Activated CD4-positive, alpha-beta memory T cell treated with anti-CD3 and anti-CD28 coated beads, Interleukin-2, amount 10 ng/mL, durations not matched to agents 7 days and 5 days (primary cell): ENCODE results near the gene KDM1B. TPM values are rescaled to one million over a fixed set of nuclear protein-coding genes. Genes with fewer than 3 reads are reported as not detected.

ENCODE experiments used
- CTCF ChIA-PET: fragments of 350-600 bp; sonication (Branson Sonifier 250); formaldehyde crosslinking; loops from one replicate; lab custom pipeline; 2021; ENCODE audit warnings: antibody characterized with exemption, inconsistent platforms; lab: Charles Lee
- POLR2A ChIA-PET: fragments of 350-600 bp; sonication (Branson Sonifier 250); formaldehyde crosslinking; loops from one replicate; lab custom pipeline; 2021; ENCODE audit warnings: antibody characterized with exemption; lab: Charles Lee
- DNase-seq: peaks from one replicate; pipeline ENCODE4 v3.0.0-alpha.2; 2020
- H3K27ac Mint-ChIP-seq: one replicate; pipeline ENCODE4 v1.8.0; 2021; ENCODE audit warnings: mild to moderate bottlenecking, mixed read lengths
- H3K27me3 Mint-ChIP-seq: one replicate; pipeline ENCODE4 v1.8.0; 2021; ENCODE audit warnings: mixed read lengths
- H3K36me3 Mint-ChIP-seq: one replicate; pipeline ENCODE4 v1.8.0; 2021; ENCODE audit warnings: low read depth, mixed read lengths
- H3K4me1 Mint-ChIP-seq: one replicate; pipeline ENCODE4 v1.8.0; 2021; ENCODE audit warnings: mixed read lengths
- H3K4me3 Mint-ChIP-seq: one replicate; pipeline ENCODE4 v1.8.0; 2021; ENCODE audit warnings: mild to moderate bottlenecking, mixed read lengths
- H3K9me3 Mint-ChIP-seq: one replicate; pipeline ENCODE4 v1.8.0; 2021; ENCODE audit warnings: mixed read lengths
- total RNA-seq, 2 experiments: library from RNA; stranded (reverse); gene quantifications; one replicate each; pipeline ENCODE4 v1.2.3, GENCODE V29; 2021

The KDM1B gene
- total RNA-seq, 2 experiments from 2014 or later = 9.1 to 10.8 TPM

DNA sequence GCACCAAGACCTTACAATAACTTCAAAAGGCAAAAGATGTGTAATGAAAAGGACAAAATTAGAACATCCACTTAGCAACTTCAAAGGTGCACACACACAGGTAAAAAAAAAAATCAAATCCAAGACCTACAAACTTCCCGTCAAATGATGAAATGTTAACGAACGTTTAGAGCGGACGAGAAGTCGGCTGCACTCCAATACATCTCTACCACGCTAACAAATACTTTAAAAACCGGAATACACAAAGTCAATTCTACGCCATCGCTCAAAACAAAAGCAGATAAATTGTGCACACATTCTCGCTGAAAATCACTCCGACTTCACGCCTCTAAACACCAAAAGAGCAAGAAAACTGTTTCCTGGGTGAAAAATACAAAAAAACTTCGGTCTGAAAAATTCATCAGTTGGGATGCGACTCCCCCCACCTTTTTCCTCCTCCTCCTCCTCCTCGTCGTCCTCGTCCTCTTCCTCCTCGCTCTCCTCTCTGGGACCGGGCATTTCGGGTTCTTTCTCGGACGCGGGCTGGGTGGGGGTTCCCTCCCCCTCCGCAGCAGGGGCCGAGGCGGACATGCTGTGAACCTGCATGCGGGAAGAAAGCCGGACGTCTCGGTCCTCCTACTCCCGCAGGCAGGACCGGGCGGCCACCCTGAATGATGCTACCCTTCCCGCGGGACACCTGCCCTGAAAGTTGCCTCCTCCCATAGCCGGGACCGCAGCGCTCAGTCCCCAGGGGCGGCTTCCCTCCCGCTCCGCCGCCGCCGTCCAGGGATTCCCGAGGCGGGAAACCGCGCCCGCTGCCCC, 108.4 kb downstream of the KDM1B start:
- no peaks in the 10 kb centered on the region for H3K27me3 Mint-ChIP-seq
- peak overlapping the region; percentile 94 for H3K27ac Mint-ChIP-seq
- peaks cover 3% of the 10 kb centered on the region for H3K9me3 Mint-ChIP-seq

DNA sequence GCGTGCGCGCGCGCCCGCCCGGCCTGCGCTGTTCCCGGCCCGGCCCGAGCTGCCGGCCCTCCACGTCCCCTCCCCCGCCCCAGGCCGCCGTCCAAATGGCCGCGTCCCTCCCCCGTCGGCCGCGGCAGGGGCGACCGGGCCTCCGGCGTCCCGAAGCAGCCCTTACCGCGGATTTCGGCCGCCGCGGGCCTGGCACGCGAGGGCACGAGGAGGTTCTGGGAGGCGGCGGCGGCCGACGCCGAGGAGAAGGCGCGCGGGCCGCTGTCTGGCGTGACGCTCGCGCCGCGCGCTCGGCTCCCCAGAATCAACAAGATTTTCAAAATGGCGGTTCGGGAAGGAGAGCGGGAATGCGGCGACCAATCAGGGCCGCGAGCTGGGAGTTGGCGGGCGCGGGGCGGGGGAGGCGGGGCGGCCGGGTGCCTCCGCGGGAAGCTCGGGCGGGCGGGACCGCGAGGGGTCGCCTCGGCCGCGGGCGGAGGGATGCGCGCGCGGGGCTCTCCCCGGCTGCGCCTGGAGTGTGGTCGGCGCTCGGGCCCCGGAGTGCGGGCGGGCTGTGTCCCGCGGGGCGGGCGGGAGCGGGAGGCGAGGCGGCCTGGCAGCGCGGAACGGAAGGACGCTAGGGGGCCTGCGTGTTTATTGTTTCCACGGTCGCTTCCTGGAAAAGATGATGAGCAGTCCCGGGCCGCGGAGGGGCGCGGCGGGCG, 109.1 kb downstream of the KDM1B start, which contains the start of gene DEK:
Gene DEK (minus strand): TSS at position 312 of the 704 bp plus-strand sequence. CDS start 543 bp downstream, outside the sequence.
- peaks cover 46% of the 10 kb centered on the region for H3K4me1 Mint-ChIP-seq
- POLR2A ChIA-PET = interaction anchor here (0.9 to 2.3 kb wide), 7 partner anchors 10 to 112 kb away, joined by 3 to 7 read pairs (median 4); partner anchors contain the start of genes KDM1B and TPMT
- H3K4me3 Mint-ChIP-seq = peak within 1 kb of the TSS; percentile 93
- H3K27me3 Mint-ChIP-seq = no peaks in the 10 kb centered on the region
- H3K9me3 Mint-ChIP-seq = peaks cover 3% of the 10 kb centered on the region
- H3K27ac Mint-ChIP-seq = peak within 1 kb of the TSS; percentile 94
- DNase-seq = peak; percentile 86
- CTCF ChIA-PET = interaction anchor here (0.6 kb wide), 1 partner anchor 103 kb away, joined by 3 read pairs; no protein-coding TSS in a partner anchor
- peaks cover 51% of the 10 kb centered on the region for H3K36me3 Mint-ChIP-seq

More for the DNA sequence above, 108.4 kb downstream of the KDM1B start:
- peak overlapping the region; percentile 93 for H3K4me3 Mint-ChIP-seq
- ChIA-PET CTCF (interaction anchor here (0.8 kb wide), 1 partner anchor 15 kb away, joined by 3 read pairs; no protein-coding TSS in a partner anchor), POLR2A (interaction anchor here (0.6 to 2.3 kb wide), 10 partner anchors 9 to 636 kb away, joined by 3 to 7 read pairs (median 4); partner anchors contain the start of genes KDM1B and TPMT)
- H3K4me1 Mint-ChIP-seq = peaks cover 50% of the 10 kb centered on the region
- H3K36me3 Mint-ChIP-seq = peaks cover 55% of the 10 kb centered on the region
- DNase-seq = peak; percentile 48

DNA sequence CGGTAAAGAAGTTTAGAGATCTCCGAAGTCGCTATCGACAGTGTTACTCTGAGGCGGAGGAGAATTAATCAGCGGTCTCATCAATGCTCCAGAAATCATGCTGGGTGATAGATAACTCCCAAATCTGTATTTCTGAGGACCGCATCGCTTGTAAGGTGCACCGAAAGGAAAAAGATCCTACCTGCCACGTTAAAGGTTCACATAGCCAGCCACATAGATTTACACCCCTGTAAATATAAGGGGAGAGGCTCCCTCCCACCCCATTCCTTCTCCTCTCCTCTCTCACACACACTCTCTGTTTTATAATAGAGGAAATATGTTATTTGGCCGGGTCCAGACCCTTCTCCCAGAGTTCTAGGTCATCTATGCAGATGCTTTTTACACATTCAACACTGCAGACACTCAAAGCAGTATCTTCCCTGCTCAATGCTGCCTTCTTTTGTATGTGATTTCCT, 109.7 kb downstream of the KDM1B start:
- peaks cover 3% of the 10 kb centered on the region for H3K9me3 Mint-ChIP-seq
- ChIA-PET CTCF (interaction anchor here (0.6 kb wide), 1 partner anchor 104 kb away, joined by 3 read pairs; no protein-coding TSS in a partner anchor), POLR2A (interaction anchor here (0.8 to 2.3 kb wide), 9 partner anchors 10 to 563 kb away, joined by 3 to 7 read pairs (median 3); partner anchors contain the start of genes KDM1B and TPMT)
- peaks cover 45% of the 10 kb centered on the region for H3K36me3 Mint-ChIP-seq
- H3K4me3 Mint-ChIP-seq = peak overlapping the region; percentile 93
- H3K27me3 Mint-ChIP-seq = no peaks in the 10 kb centered on the region
- H3K4me1 Mint-ChIP-seq = peaks cover 40% of the 10 kb centered on the region
- DNase-seq = no peak
- H3K27ac Mint-ChIP-seq = peak overlapping the region; percentile 89

DNA sequence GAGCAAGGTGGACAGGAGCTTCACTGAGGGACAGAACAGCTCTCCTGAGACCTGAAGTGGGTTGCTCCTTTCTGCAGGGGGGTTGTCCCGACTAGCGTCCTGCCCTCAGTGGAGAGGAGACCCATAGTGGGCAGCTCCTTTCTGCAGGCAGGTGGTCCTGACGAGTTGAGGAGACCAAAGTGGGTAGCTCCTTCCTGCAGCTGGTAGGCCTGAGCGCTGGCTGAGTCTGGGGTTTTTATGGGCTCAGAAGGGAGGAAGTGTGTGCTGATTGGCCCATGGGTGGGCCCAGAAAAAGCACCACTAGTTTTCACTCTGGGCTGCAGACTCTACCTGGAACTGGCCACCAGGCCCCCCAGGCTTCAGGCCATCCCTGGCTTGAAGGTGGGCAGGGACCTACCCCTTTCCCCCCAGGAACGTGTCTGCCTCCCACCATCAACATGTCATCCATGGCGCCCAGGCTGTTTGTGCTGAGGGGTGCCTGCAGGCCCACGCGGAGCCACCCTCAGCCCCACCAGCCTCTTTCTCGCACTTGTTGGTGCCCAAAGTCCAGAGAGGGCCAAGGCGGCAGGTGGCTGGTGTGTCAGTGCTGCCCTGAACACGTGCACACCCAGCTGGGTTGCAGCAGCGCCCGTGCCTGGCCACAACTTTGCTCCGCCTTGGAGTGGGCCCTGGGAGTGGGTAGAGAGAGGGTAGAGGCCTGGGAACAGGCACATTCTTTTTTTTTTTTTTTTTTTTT, 110.7 kb downstream of the KDM1B start:
- CTCF ChIA-PET = no interaction called here
- DNase-seq = no peak

DNA sequence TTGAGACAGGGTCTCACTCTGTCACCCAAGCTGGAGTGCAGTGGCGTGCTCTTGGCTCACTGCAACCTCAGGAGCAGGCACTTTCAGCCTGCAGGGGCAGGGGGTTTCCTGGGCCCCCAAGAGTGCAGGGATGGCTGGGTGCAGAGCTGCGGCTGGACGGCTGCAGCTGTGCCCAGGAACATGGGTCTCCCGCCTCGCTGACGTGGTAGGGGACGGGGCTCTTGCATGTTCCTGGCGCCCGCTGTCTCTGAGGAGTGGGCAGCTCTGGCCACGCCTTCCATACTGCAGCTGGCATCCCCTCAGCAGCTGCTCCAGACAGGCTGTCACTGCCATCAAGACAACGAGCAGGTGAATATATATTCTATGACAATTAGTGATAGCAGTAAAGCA, 111.3 kb downstream of the KDM1B start:
- Mint-ChIP-seq H3K27me3 (no peaks in the 10 kb centered on the region), H3K36me3 (peaks cover 30% of the 10 kb centered on the region), H3K4me1 (peaks cover 25% of the 10 kb centered on the region), H3K9me3 (peaks cover 3% of the 10 kb centered on the region), H3K4me3 (no peak overlapping the region), H3K27ac (no peak overlapping the region)
- ChIA-PET POLR2A (no interaction called here), CTCF (no interaction called here)
- DNase-seq = no peak

More for the DNA sequence above, 110.7 kb downstream of the KDM1B start:
- Mint-ChIP-seq H3K36me3 (peaks cover 35% of the 10 kb centered on the region), H3K4me3 (peak overlapping the region; percentile 93), H3K27ac (peak overlapping the region; percentile 89), H3K4me1 (peaks cover 30% of the 10 kb centered on the region), H3K9me3 (peaks cover 3% of the 10 kb centered on the region), H3K27me3 (no peaks in the 10 kb centered on the region)
- POLR2A ChIA-PET = interaction anchor here (0.8 to 1.2 kb wide), 2 partner anchors 111 to 564 kb away, joined by 3 read pairs; partner anchors contain the start of genes KDM1B and TPMT

DNA sequence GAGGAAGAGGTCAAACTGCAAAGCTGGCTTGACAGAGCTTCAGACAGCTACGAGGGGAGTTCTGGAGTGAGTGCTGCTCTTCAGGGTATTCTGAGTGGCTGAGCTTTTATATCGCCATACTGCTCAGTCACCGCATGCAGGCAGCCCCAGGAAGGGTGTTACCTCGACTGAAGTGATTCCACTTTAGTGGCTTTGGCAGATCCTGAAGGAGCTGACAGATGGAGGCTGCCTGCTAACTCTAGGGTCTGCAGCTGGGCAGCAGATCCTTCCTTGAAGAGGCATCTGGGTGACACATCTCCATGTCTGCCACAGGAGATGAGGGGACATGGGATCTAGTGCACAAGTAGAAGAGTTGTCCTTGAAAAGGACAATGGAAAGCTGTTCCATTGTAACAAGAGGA, 112.8 kb downstream of the KDM1B start:
- no peak for DNase-seq
- Mint-ChIP-seq H3K9me3 (peaks cover 3% of the 10 kb centered on the region), H3K27me3 (peaks cover 7% of the 10 kb centered on the region), H3K4me1 (peaks cover 10% of the 10 kb centered on the region), H3K27ac (no peak overlapping the region), H3K4me3 (no peak overlapping the region), H3K36me3 (peaks cover 14% of the 10 kb centered on the region)
- ChIA-PET POLR2A (no interaction called here), CTCF (no interaction called here)

DNA sequence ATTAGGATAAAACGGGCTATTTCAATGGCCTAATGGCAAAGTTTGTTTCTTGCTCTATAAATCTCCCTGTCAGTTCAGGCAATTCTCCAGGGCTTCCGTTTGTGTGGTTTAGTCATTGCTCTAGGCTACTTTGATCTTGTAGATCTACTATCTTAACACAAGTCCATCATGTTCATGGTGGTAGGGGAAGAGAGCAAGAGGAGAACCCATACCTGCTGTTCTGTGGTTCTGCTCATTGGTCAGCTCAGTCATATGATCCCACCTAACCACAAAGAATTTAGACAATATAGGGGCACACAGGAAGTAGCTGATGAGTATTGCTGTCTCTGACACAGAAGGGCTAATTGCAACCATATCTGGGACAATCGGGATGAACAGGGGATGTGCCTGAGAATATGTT, 114.0 kb downstream of the KDM1B start:
- Mint-ChIP-seq H3K9me3 (peaks cover 3% of the 10 kb centered on the region), H3K4me3 (no peak overlapping the region), H3K4me1 (peaks cover 10% of the 10 kb centered on the region), H3K27ac (no peak overlapping the region), H3K27me3 (peaks cover 9% of the 10 kb centered on the region), H3K36me3 (peaks cover 6% of the 10 kb centered on the region)
- ChIA-PET POLR2A (no interaction called here), CTCF (no interaction called here)
- DNase-seq = no peak

DNA sequence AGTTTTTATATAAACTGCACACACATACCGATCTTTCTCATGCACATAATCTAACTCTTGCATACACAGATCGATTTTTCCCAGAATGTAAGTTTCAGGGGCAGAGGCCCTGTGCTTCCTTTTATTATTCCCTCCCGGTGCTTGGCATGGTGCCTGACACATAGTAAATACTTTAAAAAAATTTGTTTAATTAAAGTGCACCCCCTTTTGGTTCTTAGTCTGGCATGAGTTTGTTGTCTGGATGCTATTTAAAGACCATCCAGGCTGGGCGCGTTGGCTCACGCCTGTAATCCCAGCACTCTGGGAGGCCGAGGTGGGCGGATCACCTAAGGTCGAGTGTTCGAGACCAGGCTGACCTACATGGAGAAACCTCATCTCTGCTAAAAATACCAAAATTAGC, 114.5 kb downstream of the KDM1B start:
- CTCF ChIA-PET = no interaction called here

DNA sequence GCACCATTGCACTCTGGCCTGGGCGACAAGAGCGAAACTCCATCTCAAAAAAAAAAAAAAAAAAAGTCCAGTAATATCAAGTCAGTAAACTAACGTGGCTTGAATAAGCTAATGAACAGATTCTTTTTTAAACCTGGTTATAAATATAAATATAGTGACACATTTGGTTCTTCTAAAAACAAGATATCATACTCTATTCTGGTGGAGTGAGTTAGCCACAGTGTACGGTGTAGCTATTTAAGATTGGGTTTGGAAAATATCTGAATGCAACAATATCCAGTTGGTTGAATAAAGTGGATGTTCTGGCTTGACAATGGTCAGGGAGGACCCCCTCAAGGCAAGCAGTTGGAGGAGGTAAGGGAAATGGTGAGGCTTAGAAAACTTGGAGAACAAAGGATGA, 115.0 kb downstream of the KDM1B start:
- H3K36me3 Mint-ChIP-seq = peaks cover 1% of the 10 kb centered on the region
- ChIA-PET CTCF (no interaction called here), POLR2A (no interaction called here)
- peaks cover 3% of the 10 kb centered on the region for H3K9me3 Mint-ChIP-seq
- H3K27ac Mint-ChIP-seq = no peak overlapping the region
- peaks cover 4% of the 10 kb centered on the region for H3K4me1 Mint-ChIP-seq
- DNase-seq = no peak
- peaks cover 14% of the 10 kb centered on the region for H3K27me3 Mint-ChIP-seq
- no peak overlapping the region for H3K4me3 Mint-ChIP-seq

More for the DNA sequence above, 114.5 kb downstream of the KDM1B start:
- DNase-seq = no peak
- peaks cover 3% of the 10 kb centered on the region for H3K9me3 Mint-ChIP-seq
- H3K4me1 Mint-ChIP-seq = peaks cover 9% of the 10 kb centered on the region
- peaks cover 10% of the 10 kb centered on the region for H3K27me3 Mint-ChIP-seq
- H3K4me3 Mint-ChIP-seq = no peak overlapping the region
- peaks cover 6% of the 10 kb centered on the region for H3K36me3 Mint-ChIP-seq
- POLR2A ChIA-PET = no interaction called here
- H3K27ac Mint-ChIP-seq = no peak overlapping the region

Other genes with a start within 250 kb of the KDM1B start
- gene KIF13A, start 167.8 kb upstream of the KDM1B start, total RNA-seq = not detected
- gene NHLRC1, start 32.7 kb upstream of the KDM1B start, total RNA-seq = under 1 TPM; 0.15 to 0.20 TPM
- 1 to 10 TPM; 6.7 to 6.8 TPM for gene TPMT, start 345 bp upstream of the KDM1B start, total RNA-seq
- gene DEK, start 109.1 kb downstream of the KDM1B start, total RNA-seq = 100 to 1,000 TPM; 194 to 203 TPM
- 1 to 10 TPM; 1.3 to 2.0 TPM for gene RNF144B, start 231.9 kb downstream of the KDM1B start, total RNA-seq